ENCODE results near the gene DLST.

DLST gene

DNA sequence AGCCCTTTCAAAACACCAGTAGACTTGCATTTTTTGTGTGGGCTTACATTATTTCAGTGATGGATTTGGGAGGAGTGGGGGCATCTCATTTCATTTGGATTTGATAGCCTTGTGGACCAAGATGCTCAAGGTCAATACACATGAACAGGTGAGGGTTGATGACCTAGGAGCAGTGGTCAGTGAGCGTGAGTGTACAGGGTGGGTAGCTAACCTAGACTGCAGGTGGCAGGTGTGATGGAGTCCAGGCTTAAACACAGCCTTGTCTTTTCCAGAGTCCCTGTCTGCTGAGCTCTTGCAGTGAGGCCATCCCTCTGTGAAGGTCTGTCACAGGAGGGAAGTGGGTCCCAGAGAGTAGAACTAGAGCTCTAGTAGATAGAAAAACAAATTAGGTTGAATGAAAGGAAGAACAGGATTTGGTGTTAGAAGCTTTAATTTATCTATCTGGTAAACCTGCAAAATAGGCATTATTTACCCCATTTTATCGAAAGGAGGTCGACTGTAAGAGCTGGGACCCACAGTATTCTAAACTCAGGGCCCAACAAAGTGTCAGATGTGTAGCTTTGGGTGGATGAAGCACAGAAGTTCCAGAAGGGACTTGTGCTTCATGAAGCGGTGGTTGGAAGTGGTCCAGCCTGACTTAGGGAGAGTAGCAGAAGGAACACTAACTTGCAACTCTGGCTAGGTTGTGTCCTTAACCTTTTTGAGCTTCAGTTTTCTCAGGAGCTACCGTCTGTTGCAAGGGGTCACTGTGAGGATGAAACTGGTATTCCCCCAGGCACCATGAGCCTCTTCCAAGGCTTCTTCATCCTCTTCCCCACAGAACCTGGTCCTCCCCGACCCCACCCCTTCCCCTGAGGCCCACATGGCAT lies 23.2 kb downstream of the DLST start:
- no peak for TF ChIP-seq EZH2phosphoT487 (IDR thresholded peaks at IDR 0.05; ENCODE audit: borderline replicate concordance)
- TF ChIP-seq, protein P1, sequence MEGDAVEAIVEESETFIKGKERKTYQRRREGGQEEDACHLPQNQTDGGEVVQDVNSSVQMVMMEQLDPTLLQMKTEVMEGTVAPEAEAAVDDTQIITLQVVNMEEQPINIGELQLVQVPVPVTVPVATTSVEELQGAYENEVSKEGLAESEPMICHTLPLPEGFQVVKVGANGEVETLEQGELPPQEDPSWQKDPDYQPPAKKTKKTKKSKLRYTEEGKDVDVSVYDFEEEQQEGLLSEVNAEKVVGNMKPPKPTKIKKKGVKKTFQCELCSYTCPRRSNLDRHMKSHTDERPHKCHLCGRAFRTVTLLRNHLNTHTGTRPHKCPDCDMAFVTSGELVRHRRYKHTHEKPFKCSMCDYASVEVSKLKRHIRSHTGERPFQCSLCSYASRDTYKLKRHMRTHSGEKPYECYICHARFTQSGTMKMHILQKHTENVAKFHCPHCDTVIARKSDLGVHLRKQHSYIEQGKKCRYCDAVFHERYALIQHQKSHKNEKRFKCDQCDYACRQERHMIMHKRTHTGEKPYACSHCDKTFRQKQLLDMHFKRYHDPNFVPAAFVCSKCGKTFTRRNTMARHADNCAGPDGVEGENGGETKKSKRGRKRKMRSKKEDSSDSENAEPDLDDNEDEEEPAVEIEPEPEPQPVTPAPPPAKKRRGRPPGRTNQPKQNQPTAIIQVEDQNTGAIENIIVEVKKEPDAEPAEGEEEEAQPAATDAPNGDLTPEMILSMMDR (conservative IDR thresholded peaks at IDR 0.05; ENCODE audit: low read length) = no peak
- no peak overlapping the region for H3K9ac ChIP-seq (ENCODE audit: low read depth, low read length, poor library complexity, severe bottlenecking)
- no peaks in the 10 kb centered on the region for H3K4me1 ChIP-seq (ENCODE audit: insufficient read depth, low read length, poor library complexity, severe bottlenecking)
- no peaks in the 10 kb centered on the region for H3K79me2 ChIP-seq (ENCODE audit: insufficient read depth, low read length)
- H3F3A ChIP-seq (ENCODE audit: low read depth) = no peaks in the 10 kb centered on the region
- no peaks in the 10 kb centered on the region for H3K9me3 ChIP-seq (ENCODE audit: insufficient read depth, low read depth, low read length)
- H2AFZ ChIP-seq (ENCODE audit: low read length) = no peak overlapping the region
- H3K4me3 ChIP-seq (ENCODE audit: low read length, poor library complexity, severe bottlenecking) = no peak overlapping the region
- H3K36me3 ChIP-seq (ENCODE audit: insufficient read depth, low read length) = peaks cover 55% of the 10 kb centered on the region
- no peak overlapping the region for H3K4me2 ChIP-seq (ENCODE audit: low read depth, low read length, poor library complexity, severe bottlenecking)
- H3K9me2 ChIP-seq (replicated peaks; ENCODE audit: low read depth, low read length) = no peaks in the 10 kb centered on the region
- no peaks in the 10 kb centered on the region for H3K27me3 ChIP-seq (ENCODE audit: insufficient read depth, low read length, poor library complexity, severe bottlenecking)
- H4K20me1 ChIP-seq (ENCODE audit: insufficient read depth, low read length, poor library complexity, severe bottlenecking) = no peaks in the 10 kb centered on the region

DNA sequence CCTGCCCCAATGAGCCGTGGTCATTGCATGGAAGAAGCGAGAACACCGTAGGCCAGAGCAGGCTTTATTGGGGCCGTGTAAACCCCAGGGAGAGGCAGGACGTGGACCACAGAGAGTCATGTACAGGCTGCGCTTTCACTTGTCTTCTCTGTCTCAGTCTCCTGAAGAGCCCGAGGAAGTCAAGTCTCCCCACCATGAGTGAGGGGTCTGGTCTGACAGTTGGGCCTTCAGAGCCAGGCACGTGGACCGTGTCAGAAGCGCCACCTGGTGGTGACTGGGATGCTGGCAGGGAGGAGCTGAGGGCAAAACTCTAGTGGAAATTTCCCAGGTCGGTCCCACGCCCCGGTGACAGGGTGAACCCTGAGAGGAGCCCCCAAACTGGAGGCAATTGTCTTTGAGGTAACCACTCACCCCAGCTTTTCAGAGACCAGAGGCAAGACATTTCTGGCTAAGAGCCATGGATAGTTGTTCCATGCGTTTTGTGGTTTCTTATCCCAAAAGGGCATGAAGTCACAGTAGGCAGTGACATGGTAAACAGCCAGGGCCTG lies 24.0 kb downstream of the DLST start:
- H3K9ac ChIP-seq (ENCODE audit: low read depth, low read length, poor library complexity, severe bottlenecking) = no peak overlapping the region
- H3K36me3 ChIP-seq (ENCODE audit: insufficient read depth, low read length) = peaks cover 47% of the 10 kb centered on the region; the same call in 1 of the 2 replicates
- no peaks in the 10 kb centered on the region for H3K4me1 ChIP-seq (ENCODE audit: insufficient read depth, low read length, poor library complexity, severe bottlenecking)
- H3K9me3 ChIP-seq (ENCODE audit: insufficient read depth, low read depth, low read length) = no peaks in the 10 kb centered on the region
- H3K4me2 ChIP-seq (ENCODE audit: low read depth, low read length, poor library complexity, severe bottlenecking) = no peak overlapping the region
- no peaks in the 10 kb centered on the region for H3F3A ChIP-seq (ENCODE audit: low read depth)
- H4K20me1 ChIP-seq (ENCODE audit: insufficient read depth, low read length, poor library complexity, severe bottlenecking) = no peaks in the 10 kb centered on the region
- no peak overlapping the region for H3K4me3 ChIP-seq (ENCODE audit: low read length, poor library complexity, severe bottlenecking)
- H3K79me2 ChIP-seq (ENCODE audit: insufficient read depth, low read length) = no peaks in the 10 kb centered on the region
- no peaks in the 10 kb centered on the region for H3K9me2 ChIP-seq (replicated peaks; ENCODE audit: low read depth, low read length)
- TF ChIP-seq, protein P1 (conservative IDR thresholded peaks at IDR 0.05; ENCODE audit: low read length) = peak; percentile 100
- TF ChIP-seq EZH2phosphoT487 (IDR thresholded peaks at IDR 0.05; ENCODE audit: borderline replicate concordance) = no peak
- H3K27me3 ChIP-seq (ENCODE audit: insufficient read depth, low read length, poor library complexity, severe bottlenecking) = no peaks in the 10 kb centered on the region
- no peak overlapping the region for H2AFZ ChIP-seq (ENCODE audit: low read length)

DNA sequence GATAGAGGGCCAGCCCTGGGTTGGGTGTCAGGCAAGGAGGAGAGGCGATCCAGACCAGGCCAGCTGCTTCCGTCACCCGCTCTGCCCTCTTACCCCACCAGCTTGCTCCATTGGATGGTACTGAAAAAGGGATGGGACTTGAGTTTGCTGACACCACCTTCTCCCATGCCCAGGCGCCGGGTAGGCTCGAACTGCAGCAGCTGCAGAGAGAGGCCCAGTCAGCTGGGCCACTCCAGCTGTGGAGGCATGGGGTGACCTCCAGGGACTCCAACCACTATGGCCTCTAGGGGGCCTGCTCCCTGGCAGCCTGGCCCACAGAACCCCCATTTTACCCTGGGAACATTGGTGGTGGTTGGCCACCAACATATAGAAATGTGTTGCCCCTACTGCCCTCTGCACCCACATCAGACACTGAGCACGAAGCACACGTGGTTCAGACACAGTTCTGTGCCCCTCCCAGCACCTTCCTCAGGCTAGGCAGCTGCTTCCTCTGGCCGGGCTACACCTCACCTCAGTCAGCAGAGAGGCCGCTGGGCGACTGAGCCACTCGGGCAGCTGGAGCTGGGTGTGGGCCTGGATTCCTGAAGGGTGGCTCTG lies 25.3 kb downstream of the DLST start:
- Histone ChIP-seq H3K4me1 (ENCODE audit: insufficient read depth, low read length, poor library complexity, severe bottlenecking) (no peaks in the 10 kb centered on the region), H3K4me3 (ENCODE audit: low read length, poor library complexity, severe bottlenecking) (no peak overlapping the region), H3K9ac (ENCODE audit: low read depth, low read length, poor library complexity, severe bottlenecking) (no peak overlapping the region), H3K27me3 (ENCODE audit: insufficient read depth, low read length, poor library complexity, severe bottlenecking) (no peaks in the 10 kb centered on the region), H3K36me3 (ENCODE audit: insufficient read depth, low read length) (peaks cover 34% of the 10 kb centered on the region; the same call in 1 of the 2 replicates), H3K9me2 (replicated peaks; ENCODE audit: low read depth, low read length) (no peaks in the 10 kb centered on the region), H3F3A (ENCODE audit: low read depth) (no peaks in the 10 kb centered on the region), H3K79me2 (ENCODE audit: insufficient read depth, low read length) (no peaks in the 10 kb centered on the region), H2AFZ (ENCODE audit: low read length) (no peak overlapping the region), H3K9me3 (ENCODE audit: insufficient read depth, low read depth, low read length) (no peaks in the 10 kb centered on the region), H4K20me1 (ENCODE audit: insufficient read depth, low read length, poor library complexity, severe bottlenecking) (no peaks in the 10 kb centered on the region), H3K4me2 (ENCODE audit: low read depth, low read length, poor library complexity, severe bottlenecking) (no peak overlapping the region)
- TF ChIP-seq, protein P1 (conservative IDR thresholded peaks at IDR 0.05; ENCODE audit: low read length) = peak; percentile 52
- TF ChIP-seq EZH2phosphoT487 (IDR thresholded peaks at IDR 0.05; ENCODE audit: borderline replicate concordance) = no peak

All from Loucy (cell line).